ENCODE data around the gene SYNGR2. TPM values are rescaled to one million over a fixed set of nuclear protein-coding genes. Genes with fewer than 3 reads are reported as not detected.

The SYNGR2 gene
- total RNA-seq, 1 donor, result 3.3 TPM

- peaks cover 5% of the 10 kb centered on the region for H4K20me1 ChIP-seq (ENCODE audit: insufficient read depth, low read length)
- no peak overlapping the region for H3K4me3 ChIP-seq (ENCODE audit: insufficient read depth, low read length)
- peak; percentile 94 for DNase-seq (ENCODE audit: insufficient read length, low spot score, missing footprints)
- no peaks in the 10 kb centered on the region for H3K79me2 ChIP-seq (ENCODE audit: insufficient read depth, low read length)
- no peaks in the 10 kb centered on the region for H3K4me1 ChIP-seq (ENCODE audit: insufficient read depth, low read length)
- H3K4me2 ChIP-seq (ENCODE audit: insufficient read depth, low read length), result no peak overlapping the region
- no peak for TF ChIP-seq CTCF (IDR thresholded peaks at IDR 0.05; ENCODE audit: extremely low read depth, low read depth, low read length)
- no peaks in the 10 kb centered on the region for H3K9me3 ChIP-seq (ENCODE audit: low read depth, low read length)
- H3K36me3 ChIP-seq (ENCODE audit: insufficient read depth, low read length), result peaks cover 12% of the 10 kb centered on the region
- H3K27me3 ChIP-seq (ENCODE audit: insufficient read depth, low read length), result no peaks in the 10 kb centered on the region
- peak overlapping the region; percentile 75 for H2AFZ ChIP-seq (ENCODE audit: low read length)
- H3K27ac ChIP-seq (ENCODE audit: low read depth, low read length), result no peak overlapping the region
Measured at GRCh38 chr17:78179372-78179771, 11.0 kb downstream of the SYNGR2 start.

GRCh38 chr17:78180083-78180482 lies 11.7 kb downstream of the SYNGR2 start:
- H3K36me3 ChIP-seq (ENCODE audit: insufficient read depth, low read length), result peaks cover 12% of the 10 kb centered on the region
- no peak overlapping the region for H3K27ac ChIP-seq (ENCODE audit: low read depth, low read length)
- H3K9me3 ChIP-seq (ENCODE audit: low read depth, low read length), result no peaks in the 10 kb centered on the region
- H3K27me3 ChIP-seq (ENCODE audit: insufficient read depth, low read length), result no peaks in the 10 kb centered on the region
- H3K4me3 ChIP-seq (ENCODE audit: insufficient read depth, low read length), result no peak overlapping the region
- peak overlapping the region; percentile 21 for H2AFZ ChIP-seq (ENCODE audit: low read length)
- no peaks in the 10 kb centered on the region for H3K4me1 ChIP-seq (ENCODE audit: insufficient read depth, low read length)
- no peak for TF ChIP-seq CTCF (IDR thresholded peaks at IDR 0.05; ENCODE audit: extremely low read depth, low read depth, low read length)
- DNase-seq (ENCODE audit: insufficient read length, low spot score, missing footprints), result peak; percentile 17
- no peak overlapping the region for H3K4me2 ChIP-seq (ENCODE audit: insufficient read depth, low read length)
- H3K79me2 ChIP-seq (ENCODE audit: insufficient read depth, low read length), result no peaks in the 10 kb centered on the region
- peaks cover 5% of the 10 kb centered on the region for H4K20me1 ChIP-seq (ENCODE audit: insufficient read depth, low read length)

GRCh38 chr17:78180508-78180907 lies 12.1 kb downstream of the SYNGR2 start:
- H3K9me3 ChIP-seq (ENCODE audit: low read depth, low read length), result no peaks in the 10 kb centered on the region

DNA sequence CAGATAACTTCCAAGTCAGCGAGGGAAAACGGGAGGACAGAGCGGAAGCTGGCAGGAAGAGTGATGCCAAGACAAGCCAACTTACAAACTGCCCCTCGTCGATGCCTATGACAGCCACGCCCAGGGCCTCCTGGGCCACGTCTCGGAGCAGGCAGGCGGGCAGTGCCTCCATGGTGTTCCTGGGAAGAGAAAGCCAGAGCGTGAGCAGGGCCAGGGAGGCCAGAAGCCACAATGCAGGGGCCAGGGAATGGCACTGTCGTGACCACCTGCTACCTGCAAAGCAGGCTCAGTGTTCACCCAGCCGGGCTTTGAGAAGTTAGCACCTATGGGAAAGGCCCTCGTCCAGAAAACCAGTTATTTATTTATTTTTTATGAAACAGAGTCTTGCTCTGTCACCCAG lies 14.1 kb downstream of the SYNGR2 start:
- Histone ChIP-seq H3K27ac (ENCODE audit: low read depth, low read length) (no peak overlapping the region), H3K9me3 (ENCODE audit: low read depth, low read length) (no peaks in the 10 kb centered on the region), H2AFZ (ENCODE audit: low read length) (no peak overlapping the region), H3K4me2 (ENCODE audit: insufficient read depth, low read length) (no peak overlapping the region), H3K4me3 (ENCODE audit: insufficient read depth, low read length) (no peak overlapping the region), H3K27me3 (ENCODE audit: insufficient read depth, low read length) (no peaks in the 10 kb centered on the region), H3K79me2 (ENCODE audit: insufficient read depth, low read length) (peaks cover 10% of the 10 kb centered on the region), H4K20me1 (ENCODE audit: insufficient read depth, low read length) (no peaks in the 10 kb centered on the region), H3K4me1 (ENCODE audit: insufficient read depth, low read length) (peaks cover 7% of the 10 kb centered on the region), H3K36me3 (ENCODE audit: insufficient read depth, low read length) (peaks cover 6% of the 10 kb centered on the region)
- TF ChIP-seq CTCF (IDR thresholded peaks at IDR 0.05; ENCODE audit: extremely low read depth, low read depth, low read length), result no peak
- DNase-seq (ENCODE audit: insufficient read length, low spot score, missing footprints), result no peak

More at GRCh38 chr17:78180508-78180907, 12.1 kb downstream of the SYNGR2 start:
- H3K4me1 ChIP-seq (ENCODE audit: insufficient read depth, low read length), result no peaks in the 10 kb centered on the region
- peaks cover 12% of the 10 kb centered on the region for H3K36me3 ChIP-seq (ENCODE audit: insufficient read depth, low read length)
- no peak overlapping the region for H3K4me3 ChIP-seq (ENCODE audit: insufficient read depth, low read length)
- no peak overlapping the region for H3K27ac ChIP-seq (ENCODE audit: low read depth, low read length)
- peaks cover 5% of the 10 kb centered on the region for H4K20me1 ChIP-seq (ENCODE audit: insufficient read depth, low read length)
- peak; percentile 47 for DNase-seq (ENCODE audit: insufficient read length, low spot score, missing footprints)
- H3K4me2 ChIP-seq (ENCODE audit: insufficient read depth, low read length), result no peak overlapping the region
- no peaks in the 10 kb centered on the region for H3K79me2 ChIP-seq (ENCODE audit: insufficient read depth, low read length)
- no peaks in the 10 kb centered on the region for H3K27me3 ChIP-seq (ENCODE audit: insufficient read depth, low read length)
- TF ChIP-seq CTCF (IDR thresholded peaks at IDR 0.05; ENCODE audit: extremely low read depth, low read depth, low read length), result no peak
- H2AFZ ChIP-seq (ENCODE audit: low read length), result peak overlapping the region; percentile 21
